Hippocampal formation (tissue), 2 donors: ENCODE data around the gene KCNG4.
A peak's percentile ranks its signal among the peaks of the same experiment; 100 is the strongest.
"Not testable (repeated sequence)": the region's sequence is repeated elsewhere in the genome, so short reads cannot be mapped to it uniquely, and the experiment has no call there.

ENCODE experiments used
- DNase-seq, 2 donors: peaks; one replicate each; lab custom pipeline; 2025; lab: John Stamatoyannopoulos, UW

KCNG4 gene

DNA sequence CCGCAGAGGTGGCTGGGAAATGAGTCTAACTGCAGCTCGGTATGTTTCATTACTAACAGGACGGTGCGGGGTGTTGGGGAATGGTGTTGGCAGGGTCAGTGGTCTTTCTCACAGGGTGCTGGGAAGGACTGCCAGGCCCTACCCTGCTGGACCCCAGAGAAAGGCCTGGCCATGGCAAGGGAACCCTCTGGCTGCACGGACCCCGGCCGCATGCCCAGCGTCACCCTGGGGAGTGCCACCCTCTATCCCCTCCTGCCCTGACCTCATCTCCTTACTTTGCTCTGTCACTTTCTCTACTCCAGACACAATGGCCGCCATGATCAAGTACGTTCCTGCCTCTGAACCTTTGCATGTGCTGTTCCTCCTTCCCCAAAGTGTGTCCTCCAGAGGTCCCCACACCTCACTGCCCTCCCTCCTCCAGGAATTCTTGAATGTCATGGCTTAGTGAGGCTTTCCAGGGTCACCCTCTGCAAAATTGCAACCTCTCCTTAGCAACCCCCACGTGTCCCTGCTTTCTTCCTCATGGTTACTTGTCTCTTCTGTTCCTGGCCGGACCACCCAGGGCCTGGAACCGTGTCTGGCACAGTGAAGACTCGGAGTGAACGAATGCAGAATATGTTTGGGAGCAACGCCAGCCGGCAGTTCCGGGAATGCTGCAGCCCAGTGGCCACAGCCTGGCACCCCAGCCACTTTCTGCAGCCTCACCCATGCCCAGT, 33.7 kb downstream of the KCNG4 start:
- DNase-seq, result no peak

DNA sequence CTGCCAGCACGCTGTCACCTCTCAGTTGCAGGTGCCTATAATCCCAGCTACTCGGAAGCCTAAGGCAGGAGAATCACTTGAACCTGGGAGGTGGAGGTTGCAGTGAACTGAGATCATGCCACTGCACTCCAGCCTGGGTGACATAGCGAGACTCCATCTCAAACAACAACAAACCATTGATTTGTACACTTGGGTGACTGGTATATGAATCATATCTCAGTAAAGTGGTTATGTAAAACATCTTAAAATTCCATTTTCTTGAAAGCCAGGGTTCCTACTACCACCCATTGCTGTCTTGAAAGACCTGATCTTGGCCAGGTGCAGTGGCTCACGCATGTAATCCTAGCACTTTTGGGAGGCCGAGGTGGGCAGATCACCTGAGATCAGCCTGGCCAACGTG, 34.7 kb downstream of the KCNG4 start:
- DNase-seq, result not testable (repeated sequence)

DNA sequence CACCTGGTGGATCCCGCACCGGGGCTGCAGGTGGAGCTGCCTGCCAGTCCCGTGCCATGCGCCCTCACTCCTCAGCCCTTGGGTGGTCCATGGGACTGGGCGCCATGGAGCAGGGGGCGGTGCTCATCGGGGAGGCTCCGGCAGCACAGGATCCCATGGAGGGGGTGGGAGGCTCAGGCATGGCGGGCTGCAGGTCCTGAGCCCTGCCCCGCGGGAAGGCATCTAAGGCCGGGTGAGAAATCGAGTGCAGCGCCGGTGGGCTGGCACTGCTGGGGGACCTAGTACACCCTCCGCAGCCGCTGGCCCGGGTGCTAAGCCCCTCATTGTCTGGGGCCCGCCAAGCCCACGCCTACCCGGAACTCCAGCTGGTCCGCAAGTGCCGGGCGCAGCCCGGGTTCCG, 35.3 kb downstream of the KCNG4 start:
- DNase-seq, result not testable (repeated sequence)

DNA sequence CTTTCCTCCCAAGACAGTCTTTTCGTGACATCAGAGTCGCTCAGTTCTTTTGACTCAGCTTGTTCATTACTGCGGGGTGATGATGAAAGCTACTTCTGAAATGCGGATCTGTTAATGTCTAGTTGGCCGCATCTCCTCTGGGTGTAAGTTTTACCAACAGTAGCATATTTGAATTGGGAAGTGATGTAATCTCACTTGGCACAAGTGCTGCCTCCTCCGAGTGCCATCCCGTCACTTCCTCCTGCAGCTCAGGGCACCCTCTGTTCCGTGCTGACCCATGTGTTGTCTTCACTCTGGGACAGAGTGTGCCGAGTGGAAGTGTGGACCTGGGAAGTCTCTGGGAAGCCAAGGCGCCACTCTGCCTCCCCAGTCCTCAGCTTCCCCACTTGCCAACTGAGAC, 40.0 kb downstream of the KCNG4 start:
- DNase-seq, result peak; percentile 32 to 52

DNA sequence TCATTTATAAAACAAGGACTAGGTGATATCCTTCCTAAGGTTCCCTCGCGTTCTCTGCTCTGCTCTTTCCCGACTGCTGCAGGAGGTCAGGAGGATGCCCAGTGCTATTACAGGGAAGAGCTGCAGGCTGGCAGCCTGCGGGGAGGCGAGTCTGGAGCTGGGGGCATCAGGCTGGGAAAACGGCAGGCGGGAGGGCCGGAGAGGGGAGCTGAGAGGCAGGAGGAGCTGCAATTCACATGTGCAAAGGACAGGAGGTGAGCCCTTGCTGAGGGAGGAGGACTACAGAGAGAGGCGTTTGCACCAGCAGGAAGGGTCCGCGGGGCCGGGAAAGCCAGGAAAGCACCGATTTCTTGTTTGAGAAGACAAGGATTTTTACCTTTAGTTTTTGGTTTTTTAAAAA, 40.7 kb downstream of the KCNG4 start:
- no peak for DNase-seq

DNA sequence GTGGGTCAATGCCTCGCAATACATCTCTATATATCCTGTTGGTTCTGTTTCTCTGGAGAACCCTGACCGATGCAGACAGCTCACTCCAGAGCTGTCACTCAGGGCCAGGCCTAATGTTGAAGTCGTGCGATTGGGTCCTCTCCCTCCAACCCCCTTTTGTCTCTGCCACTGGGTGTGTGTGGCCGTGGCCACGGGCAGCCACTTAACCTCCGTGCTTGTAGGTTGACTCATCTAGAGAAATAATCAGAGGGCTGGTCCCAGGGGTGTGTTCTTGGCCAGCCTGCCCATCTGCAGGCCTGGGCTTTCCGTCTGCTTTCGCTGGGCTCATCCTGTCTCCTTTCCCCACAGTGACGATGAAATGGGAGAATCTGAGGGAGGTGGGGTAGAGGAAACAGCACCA, 41.4 kb downstream of the KCNG4 start:
- DNase-seq, result no peak

DNA sequence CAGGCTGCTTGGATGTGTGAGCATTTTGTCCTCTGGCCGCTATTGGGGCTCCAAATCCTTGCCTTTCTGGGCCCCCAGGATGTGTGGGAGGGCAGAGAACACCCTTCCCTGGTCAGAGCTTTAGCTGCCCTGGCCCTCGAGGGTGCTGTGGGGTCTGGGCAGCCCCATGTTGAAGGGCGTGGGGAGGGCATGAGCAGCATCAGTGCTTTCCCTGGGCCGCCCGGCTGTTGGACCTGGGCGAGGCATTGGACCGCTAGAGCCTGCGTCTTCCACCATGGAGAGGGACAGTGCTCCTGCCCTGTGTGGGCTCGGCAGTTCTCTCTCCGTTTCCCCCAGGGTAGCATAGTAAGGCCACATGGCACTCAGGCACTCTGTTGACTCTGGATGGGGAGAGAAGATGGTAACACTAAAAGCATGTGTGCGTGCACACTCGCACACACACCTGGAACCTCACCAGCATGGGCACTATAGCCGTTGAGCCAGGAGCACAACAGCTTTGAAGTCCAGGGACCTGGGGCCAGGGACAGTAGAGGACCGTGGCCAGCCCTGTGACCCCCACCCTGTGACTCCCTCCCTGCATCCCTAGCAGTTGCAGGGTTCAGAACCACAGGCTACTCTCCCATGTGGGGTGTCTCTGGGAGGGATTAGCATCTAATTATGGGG, 42.2 kb downstream of the KCNG4 start:
- no peak for DNase-seq

DNA sequence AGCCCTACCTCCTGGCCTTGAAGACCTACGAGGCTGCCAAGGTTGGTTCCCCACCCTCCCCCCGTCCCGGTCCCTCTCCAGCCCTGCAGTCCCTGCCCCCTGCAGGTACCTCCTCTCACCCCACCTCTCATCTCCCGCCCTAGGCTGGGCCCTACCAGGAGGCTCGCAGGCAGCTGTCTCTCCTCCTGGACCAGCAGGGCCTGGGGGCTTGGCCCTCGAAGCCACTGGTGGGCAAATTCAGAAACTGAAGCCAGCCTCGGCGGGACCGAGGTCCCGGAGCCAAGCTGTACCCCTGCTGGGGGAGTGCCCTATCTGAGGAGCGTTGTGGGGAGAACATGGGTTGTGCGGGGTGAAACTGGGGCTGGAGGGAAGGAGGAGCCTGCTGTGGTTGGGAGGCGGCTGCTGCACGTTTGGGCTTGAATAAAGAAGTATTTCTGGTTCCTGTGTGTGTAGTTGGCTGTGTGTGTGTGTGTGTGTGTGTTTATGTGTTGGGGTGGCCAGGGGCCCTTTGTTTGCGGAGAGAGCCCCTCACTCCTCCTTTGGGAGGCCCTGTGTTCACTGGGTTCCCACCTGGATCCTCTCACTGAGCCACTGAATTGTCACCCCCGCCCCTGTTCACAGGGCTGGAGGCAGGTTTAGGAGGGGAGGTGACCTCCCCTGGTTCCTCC, 43.0 kb downstream of the KCNG4 start:
- no peak for DNase-seq

DNA sequence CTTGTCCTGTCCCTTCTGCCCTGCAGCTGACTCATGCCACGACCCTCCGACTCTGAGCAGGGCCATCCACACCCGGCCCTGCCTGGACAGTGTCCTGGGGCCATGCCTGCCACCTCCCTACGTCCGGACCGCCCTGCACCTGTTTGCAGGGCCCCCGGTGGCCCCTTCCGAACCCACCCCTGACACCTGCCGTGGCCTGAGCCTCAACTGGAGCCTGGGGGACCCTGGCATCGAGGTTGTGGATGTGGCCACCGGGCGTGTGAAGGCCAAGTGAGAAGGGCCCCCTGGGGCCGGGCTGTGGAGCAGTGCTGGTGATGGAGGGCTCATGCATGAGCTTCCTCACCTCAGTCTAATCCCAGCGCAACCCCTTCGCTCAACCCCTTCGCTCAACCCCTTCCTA, 43.7 kb downstream of the KCNG4 start:
- no peak for DNase-seq

DNA sequence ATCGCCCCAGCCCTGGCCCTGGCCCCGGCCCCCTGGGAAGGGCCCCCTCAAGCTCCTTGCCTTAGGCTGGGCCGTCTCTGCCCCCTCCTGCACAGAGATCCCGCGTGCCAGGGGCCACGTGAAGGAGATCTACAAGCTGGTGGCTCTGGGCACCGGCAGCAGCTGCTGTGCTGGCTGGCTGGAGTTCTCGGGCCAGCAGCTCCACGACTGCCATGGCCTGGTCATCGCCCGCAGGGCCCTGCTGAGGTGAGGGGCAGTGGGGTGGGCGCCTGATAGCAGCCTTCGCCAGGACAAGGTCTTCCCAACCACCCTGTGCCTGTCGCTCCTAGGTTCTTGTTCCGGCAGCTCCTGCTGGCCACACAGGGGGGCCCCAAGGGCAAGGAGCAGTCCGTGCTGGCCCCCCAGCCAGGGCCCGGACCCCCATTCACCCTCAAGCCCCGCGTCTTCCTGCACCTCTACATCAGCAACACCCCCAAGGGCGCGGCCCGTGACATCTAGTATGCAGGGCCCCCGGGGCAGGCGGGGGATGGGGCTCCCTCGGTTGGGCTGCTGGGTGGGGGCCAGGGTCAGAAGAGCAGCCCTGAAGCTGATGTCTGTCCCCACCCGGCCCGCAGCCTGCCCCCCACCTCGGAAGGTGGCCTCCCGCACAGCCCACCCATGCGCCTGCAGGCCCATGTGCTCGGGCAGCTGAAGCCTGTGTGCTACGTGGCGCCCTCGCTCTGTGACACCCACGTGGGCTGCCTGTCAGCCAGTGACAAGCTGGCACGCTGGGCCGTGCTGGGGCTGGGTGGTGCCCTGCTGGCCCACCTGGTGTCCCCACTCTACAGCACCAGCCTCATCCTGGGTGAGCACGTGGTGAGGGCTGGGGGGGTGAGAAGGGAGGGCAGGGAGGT, 44.4 kb downstream of the KCNG4 start:
- no peak for DNase-seq

DNA sequence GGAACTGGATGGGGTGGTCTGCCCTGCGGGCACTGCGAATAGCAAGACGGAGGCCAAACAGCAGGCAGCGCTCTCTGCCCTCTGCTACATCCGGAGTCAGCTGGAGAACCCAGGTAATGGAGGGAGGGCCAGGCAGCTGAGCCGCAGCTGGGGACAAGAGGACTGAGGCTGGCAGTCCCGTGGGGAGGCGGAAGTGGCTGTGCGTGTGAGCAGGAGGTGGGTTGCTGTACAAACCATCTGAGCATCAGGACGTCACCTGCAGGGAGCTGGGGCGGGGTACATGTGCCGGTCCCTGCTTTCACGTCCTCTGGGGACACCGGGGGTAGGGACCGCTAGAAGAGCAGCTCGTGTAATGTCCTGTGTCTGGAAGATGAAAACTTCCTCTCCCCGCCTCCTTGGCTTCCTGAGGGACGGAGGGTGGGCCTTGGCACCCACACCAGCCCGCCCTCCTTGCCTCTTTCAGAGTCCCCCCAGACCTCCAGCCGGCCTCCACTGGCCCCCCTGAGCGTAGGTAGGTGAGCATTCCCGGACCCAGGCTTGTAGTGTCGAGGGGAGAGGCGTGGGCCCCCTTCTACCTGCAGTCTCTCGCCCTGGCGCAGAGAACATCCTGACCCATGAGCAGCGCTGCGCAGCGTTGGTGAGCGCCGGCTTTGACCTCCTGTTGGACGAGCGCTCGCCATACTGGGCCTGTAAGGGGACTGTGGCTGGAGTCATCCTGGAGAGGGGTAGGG, 45.2 kb downstream of the KCNG4 start:
- no peak for DNase-seq

DNA sequence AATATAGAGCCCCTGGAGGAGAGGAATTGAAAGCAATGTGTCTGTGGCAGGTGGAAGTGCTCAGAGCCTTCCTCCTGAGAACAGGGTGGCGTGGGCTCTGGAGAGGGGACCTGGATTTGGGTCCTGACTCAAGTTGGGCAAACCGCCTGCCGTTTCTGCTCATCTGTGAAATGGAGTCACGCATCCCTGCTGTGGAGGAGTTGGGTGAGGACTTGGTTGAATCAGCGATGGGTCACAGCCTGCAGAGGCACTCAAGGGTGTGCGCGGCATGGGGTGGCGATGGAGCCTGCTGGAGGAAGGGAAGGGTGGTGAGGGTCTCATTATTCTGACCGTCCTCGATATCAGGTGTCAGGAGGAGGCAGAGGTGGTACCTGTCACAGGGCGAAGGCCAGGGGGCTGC, 45.8 kb downstream of the KCNG4 start:
- DNase-seq, result no peak

DNA sequence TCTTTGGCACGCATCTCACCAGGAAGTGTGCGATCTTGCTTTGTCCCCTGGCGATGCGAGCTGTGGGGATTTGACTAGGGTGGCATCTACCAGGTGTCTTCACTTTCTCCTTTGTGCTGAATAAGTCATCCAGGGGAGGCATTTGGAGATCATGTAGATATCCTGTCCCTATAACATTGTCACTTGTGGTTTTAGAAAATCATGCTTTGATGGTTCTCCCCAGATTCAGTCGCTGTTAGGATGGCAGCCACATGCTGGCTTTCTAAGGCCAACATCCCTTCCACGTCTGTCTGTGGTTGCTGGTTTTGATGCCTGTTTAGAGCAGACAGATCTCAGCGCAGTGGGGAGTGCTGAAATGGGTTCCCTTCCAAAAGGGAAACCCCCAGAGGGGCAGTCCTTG, 46.3 kb downstream of the KCNG4 start:
- DNase-seq, result no peak

DNA sequence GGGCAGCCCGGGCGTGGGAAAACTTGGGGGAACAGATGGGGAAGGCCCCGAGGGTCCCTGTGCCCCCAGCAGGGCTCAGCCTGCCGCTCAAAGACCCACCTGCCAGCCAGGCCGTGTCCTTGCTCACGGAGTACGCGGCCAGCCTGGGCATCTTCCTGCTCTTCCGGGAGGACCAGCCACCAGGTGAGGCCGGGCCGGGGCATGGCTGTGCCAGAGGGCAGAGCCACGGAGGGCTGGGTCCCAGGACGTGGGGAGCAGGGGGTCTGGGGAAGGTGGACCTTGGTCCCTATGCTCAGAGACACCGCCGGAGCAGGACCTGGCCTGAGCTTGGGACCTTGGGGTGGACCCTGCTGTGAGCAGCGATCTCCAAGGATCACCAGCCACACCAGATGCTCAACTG, 48.3 kb downstream of the KCNG4 start:
- DNase-seq, result no peak

DNA sequence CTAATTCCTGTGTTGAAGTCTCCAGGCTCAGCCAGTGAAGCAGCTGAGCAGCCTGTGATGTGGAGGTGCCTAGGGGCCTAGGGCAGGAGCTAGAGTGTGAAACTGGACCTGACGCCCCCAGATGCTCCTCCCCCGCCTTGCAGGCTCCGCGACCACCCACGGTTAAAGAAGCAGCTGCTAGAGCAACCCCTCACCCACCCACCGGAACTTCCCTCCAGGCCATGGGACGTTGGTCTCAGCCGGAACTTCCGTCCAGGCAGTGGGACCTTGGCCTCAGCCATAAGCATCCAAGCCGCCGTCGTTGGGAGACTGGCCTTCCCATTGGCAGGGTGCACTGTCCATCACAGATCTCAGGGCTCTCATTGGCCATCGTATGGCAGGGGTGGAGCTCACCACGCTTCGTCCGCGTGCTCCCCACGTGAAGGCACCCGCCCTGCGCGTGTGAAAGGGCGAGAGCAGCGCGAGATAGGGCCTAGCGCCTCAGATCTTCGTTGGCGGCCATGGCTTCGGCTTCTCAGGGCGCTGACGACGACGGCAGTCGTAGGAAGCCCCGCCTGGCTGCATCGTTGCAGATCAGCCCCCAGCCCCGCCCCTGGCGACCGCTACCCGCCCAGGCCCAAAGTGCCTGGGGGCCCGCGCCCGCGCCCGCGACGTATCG, 49.0 kb downstream of the KCNG4 start, which contains the start of gene ADAD2:
Gene ADAD2 (plus strand): TSS at position 427 of the 658 bp plus-strand sequence. CDS start 74 bp downstream, at position 501.
- DNase-seq, result no peak

DNA sequence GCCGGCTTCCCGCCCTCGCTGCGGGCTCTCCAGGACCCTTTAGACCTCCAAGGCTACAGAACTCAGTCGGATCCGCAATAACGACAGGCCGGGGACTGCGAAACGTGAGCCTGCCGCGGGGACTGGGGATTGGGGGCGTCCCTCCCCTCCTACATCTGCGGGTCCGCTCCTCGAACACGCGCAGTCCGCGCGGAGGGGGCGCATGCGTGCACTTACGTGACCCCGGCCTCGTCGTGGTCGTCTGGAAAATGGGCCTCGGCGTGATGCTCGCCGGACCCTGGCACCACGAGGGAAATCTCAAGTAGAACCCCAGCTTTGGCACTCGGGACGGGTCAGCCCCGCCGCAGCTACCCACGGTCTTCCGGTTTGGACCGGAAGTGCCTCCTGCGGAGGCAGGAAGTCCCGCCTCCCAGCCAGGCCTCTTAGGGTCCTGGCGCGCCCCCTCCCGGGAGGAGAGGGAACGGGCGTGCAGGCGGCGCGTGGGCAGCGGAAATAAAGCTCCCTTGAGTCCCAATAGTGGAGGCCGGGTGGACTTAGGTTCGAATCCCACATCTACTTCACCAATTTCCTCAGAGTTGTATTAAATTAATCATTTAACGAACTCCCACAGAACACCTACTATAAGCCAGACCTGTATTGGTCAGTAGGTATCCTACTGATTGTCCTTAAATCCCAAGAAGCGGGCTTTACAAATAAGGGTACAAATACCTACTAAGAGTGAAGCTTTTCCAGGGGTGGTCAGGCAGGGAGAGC, 53.0 kb downstream of the KCNG4 start, which contains the start of gene TAF1C:
Gene TAF1C (minus strand): TSS at position 373 of the 753 bp plus-strand sequence. CDS start 2,069 bp downstream, outside the sequence.
- DNase-seq, result peak; percentile 81 to 86

DNA sequence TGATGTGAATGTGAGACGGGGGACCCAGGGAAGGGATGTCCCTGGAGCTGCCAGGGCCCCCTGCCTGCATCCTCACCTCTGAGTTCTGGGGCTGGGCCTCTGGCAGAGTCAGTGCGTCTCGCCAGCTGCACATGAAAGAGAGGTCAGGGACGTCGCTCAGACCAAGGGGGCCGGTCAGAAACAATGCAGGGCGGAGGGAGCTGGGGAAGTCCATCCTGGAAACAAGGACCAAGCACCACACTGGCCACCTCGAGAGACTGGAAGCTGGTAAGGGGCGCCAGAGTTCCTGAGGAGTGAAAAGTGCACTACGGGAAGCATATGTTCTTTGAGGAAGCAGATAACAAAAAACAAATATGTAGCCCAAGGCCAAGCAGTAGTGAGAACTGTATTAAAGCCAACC, 55.0 kb downstream of the KCNG4 start:
- no peak for DNase-seq

DNA sequence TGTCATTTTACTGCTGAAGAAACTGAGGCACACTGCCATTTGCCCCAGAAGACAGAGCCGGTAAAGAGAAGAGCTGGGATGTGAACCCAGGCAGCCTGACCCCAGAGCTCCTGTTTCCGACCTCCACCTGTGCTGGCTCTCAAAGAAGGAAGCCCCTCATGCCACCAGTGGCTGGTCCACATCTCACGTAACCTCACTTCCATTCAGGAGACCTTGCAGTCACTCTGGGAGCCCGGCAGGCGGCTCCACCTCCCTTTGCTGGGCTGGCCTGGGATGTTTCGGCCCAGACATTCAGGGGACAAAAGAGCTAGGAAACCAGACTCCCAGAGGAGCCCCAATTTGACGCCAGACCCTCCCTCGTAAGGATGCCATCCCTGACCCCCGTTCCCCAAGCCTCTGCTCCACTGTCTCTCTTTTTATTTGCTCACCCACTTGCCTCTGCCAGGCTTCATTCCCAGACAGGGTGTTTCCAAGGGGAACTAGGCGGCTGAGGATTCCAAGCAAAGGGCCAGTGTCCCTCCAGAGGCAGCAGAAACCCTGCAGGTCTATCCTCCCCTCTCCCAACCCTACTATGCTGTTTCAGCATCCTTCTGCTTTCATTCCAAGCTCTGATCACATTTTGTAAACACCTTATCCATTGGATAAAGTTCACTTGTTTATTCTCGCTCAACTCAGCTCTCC, 55.8 kb downstream of the KCNG4 start:
- no peak for DNase-seq

DNA sequence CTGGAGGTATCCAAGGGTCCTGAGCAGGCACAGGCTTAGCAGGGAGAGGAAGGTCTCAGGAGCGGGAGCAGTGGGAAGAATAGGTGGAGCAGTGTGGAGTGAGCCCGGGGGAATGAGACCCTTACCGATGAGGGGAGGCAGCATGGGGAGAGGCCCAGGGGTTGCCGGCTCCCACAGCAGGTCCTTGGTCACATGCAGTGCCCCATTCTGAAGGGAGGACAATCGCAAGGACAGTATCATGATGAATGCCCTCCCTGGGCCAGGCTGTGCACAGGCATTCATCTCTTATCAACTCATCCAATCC, 56.3 kb downstream of the KCNG4 start:
- DNase-seq, result no peak
